ENCODE results near the gene PPARG.

- no peak for TF ChIP-seq EZH2phosphoT487 (IDR thresholded peaks at IDR 0.05; ENCODE audit: low read depth, severe bottlenecking, unreplicated experiment)
- TF ChIP-seq, protein P1, sequence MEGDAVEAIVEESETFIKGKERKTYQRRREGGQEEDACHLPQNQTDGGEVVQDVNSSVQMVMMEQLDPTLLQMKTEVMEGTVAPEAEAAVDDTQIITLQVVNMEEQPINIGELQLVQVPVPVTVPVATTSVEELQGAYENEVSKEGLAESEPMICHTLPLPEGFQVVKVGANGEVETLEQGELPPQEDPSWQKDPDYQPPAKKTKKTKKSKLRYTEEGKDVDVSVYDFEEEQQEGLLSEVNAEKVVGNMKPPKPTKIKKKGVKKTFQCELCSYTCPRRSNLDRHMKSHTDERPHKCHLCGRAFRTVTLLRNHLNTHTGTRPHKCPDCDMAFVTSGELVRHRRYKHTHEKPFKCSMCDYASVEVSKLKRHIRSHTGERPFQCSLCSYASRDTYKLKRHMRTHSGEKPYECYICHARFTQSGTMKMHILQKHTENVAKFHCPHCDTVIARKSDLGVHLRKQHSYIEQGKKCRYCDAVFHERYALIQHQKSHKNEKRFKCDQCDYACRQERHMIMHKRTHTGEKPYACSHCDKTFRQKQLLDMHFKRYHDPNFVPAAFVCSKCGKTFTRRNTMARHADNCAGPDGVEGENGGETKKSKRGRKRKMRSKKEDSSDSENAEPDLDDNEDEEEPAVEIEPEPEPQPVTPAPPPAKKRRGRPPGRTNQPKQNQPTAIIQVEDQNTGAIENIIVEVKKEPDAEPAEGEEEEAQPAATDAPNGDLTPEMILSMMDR (IDR thresholded peaks at IDR 0.05; ENCODE audit: poor library complexity): no peak
These were observed 19.6 kb downstream of the PPARG start for GRCh38 chr3:12308517-12308916.

All from hepatocyte (in vitro differentiated cells).